T-helper 1 cell treated with Interleukin-12 subunit alpha and Interleukin-12 subunit beta and Interleukin-4 antibody, amounts not matched to agents 30 μg/mL and 1 μg/mL, for 36 hours (primary cell): ENCODE results near the gene RBPMS2.
A peak's percentile ranks its signal among the peaks of the same experiment; 100 is the strongest.

Experiments used
- H3K27ac Mint-ChIP-seq: one replicate; pipeline ENCODE4 v1.8.0; 2021; ENCODE audit warnings: mild to moderate bottlenecking, mixed read lengths
- H3K27me3 Mint-ChIP-seq: one replicate; pipeline ENCODE4 v1.8.0; 2021; ENCODE audit warnings: low read depth, mixed read lengths
- H3K36me3 Mint-ChIP-seq: one replicate; pipeline ENCODE4 v1.8.0; 2021; ENCODE audit warnings: low read depth, mixed read lengths
- H3K4me1 Mint-ChIP-seq: one replicate; pipeline ENCODE4 v1.8.0; 2021; ENCODE audit warnings: low read depth, mixed read lengths
- H3K4me3 Mint-ChIP-seq: one replicate; pipeline ENCODE4 v1.8.0; 2021; ENCODE audit warnings: mild to moderate bottlenecking, moderate library complexity, mixed read lengths
- H3K9me3 Mint-ChIP-seq: one replicate; pipeline ENCODE4 v1.8.0; 2021; ENCODE audit warnings: mixed read lengths

RBPMS2 gene

DNA sequence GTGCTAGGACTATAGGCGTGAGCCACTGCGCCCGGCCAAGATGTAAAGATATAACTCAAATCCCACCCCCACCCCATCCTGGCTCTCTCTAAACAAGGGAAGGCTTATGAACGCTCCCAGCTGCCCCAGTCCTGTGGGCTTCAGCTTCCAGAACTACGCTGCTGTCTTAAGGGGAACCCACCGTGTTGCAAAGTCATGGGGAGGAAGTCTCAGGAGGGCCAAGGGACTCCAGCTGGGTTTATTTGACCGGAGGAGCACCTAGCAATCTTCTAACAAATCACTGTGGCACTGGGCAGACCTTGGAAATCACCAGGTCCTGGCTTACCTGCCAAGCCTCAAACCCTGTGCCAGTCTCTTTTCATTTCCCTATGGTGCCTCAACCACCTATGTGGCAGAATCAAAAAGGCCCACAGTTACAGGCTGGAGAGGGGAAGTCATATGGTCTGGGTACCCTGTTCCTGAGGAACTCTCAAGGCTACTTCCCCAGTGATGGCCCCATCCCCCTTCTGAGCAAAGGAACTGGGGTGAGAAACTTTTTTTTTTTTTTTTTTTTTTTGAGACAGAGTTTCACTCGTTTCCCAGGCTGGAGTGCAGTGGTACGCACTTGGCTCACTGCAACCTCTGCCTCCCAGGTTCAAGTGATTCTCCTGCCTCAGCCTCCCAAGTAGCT, 83.4 kb downstream of the RBPMS2 start:
- Mint-ChIP-seq H3K4me1 (peaks cover 4% of the 10 kb centered on the region), H3K4me3 (no peak overlapping the region), H3K27me3 (no peaks in the 10 kb centered on the region), H3K36me3 (peaks cover 19% of the 10 kb centered on the region), H3K27ac (no peak overlapping the region), H3K9me3 (no peaks in the 10 kb centered on the region)

DNA sequence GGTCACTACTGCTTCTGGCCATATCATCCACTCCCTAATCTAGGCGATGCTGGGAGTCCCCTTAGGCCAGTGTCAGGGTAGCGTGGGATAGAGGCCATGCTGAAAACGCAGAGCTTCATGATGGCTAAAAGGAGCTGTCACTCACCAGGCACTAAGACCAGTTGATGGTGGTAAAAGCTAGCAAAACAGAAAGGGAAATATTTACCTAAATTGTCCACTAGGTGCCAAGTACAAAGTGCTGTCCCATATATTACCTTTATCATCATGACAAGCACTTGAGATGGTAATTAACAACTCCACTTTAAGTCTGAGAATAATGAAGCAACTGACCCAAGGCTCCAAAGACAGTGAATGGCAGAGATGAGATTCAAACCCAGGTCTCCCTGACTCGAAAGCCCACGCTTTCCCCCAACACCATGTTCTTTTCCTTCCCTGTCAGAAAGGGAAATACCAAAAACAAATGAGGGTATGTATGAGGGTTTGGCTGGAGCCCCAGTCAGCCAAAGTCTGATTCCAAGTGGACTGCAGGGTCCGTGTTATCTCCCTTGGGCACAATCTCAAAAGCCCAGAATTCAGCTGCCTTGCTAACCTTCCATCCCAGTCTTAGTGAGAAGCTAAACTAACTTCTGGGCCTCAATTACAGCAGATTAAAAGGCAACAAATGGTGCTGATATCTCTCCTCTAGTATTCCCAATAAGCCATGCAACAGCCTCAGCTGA, 84.7 kb downstream of the RBPMS2 start:
- Mint-ChIP-seq H3K4me3 (no peak overlapping the region), H3K9me3 (no peaks in the 10 kb centered on the region), H3K27ac (peak overlapping the region; percentile 50), H3K36me3 (peaks cover 24% of the 10 kb centered on the region), H3K27me3 (no peaks in the 10 kb centered on the region), H3K4me1 (peaks cover 4% of the 10 kb centered on the region)

DNA sequence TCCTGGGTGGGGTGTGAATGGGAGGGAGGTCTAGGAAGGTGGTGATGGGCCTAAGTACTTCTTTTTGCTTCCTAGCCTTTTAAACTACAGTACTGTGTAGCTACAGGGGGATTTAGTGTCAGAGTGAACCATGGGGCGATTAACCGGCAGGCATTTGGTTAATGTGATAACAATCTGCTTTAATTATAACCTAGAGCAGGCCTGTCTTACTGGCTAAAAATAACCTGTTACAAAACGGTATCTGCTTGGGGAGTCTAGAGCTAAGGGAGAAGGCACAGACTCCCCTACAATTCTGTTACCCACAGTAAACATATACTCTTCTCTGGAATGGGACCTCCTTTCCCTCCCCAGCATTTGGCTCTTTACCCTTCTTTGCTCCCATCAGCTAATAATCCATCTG, 85.4 kb downstream of the RBPMS2 start:
- Mint-ChIP-seq H3K9me3 (no peaks in the 10 kb centered on the region), H3K27ac (no peak overlapping the region), H3K4me3 (no peak overlapping the region), H3K4me1 (no peaks in the 10 kb centered on the region), H3K36me3 (peaks cover 20% of the 10 kb centered on the region), H3K27me3 (no peaks in the 10 kb centered on the region)
